ENCODE measurements around the gene E2F4.

Gene E2F4

GRCh38 chr16:67151431-67152097 is 40.4 kb upstream of the E2F4 start:
- ATAC-seq (replicated peaks; ENCODE audit: extremely low read depth, poor library complexity, severe bottlenecking) (no peak), DNase-seq (ENCODE audit: low spot score in 2 of 2) (no peak)
- Mint-ChIP-seq H3K36me3 (ENCODE audit: insufficient read depth) (peaks cover 10% of the 10 kb centered on the region), H3K27ac (ENCODE audit: low read depth) (no peak overlapping the region), H3K27me3 (no peaks in the 10 kb centered on the region), H3K4me3 (peak overlapping the region; percentile 76), H3K9me3 (no peaks in the 10 kb centered on the region), H3K4me1 (peaks cover 37% of the 10 kb centered on the region)

- peak overlapping the region; percentile 71 for H3K4me3 Mint-ChIP-seq
- DNase-seq (ENCODE audit: low spot score in 2 of 2) = no peak
Measured at GRCh38 chr16:67154578-67155294, 37.2 kb upstream of the E2F4 start.

GRCh38 chr16:67155295-67156142 is 36.4 kb upstream of the E2F4 start:
- Mint-ChIP-seq H3K27me3 (no peaks in the 10 kb centered on the region), H3K9me3 (no peaks in the 10 kb centered on the region), H3K27ac (ENCODE audit: low read depth) (peak overlapping the region; percentile 90), H3K4me3 (peak overlapping the region; percentile 83), H3K4me1 (peaks cover 61% of the 10 kb centered on the region), H3K36me3 (ENCODE audit: insufficient read depth) (peaks cover 20% of the 10 kb centered on the region)
- DNase-seq (ENCODE audit: low spot score in 2 of 2) = peak; percentile 61 to 74
- peak; percentile 24 for ATAC-seq (replicated peaks; ENCODE audit: extremely low read depth, poor library complexity, severe bottlenecking)

More at GRCh38 chr16:67154578-67155294, 37.2 kb upstream of the E2F4 start:
- no peaks in the 10 kb centered on the region for H3K9me3 Mint-ChIP-seq
- no peak for ATAC-seq (replicated peaks; ENCODE audit: extremely low read depth, poor library complexity, severe bottlenecking)
- peak overlapping the region; percentile 90 for H3K27ac Mint-ChIP-seq (ENCODE audit: low read depth)
- H3K27me3 Mint-ChIP-seq = no peaks in the 10 kb centered on the region
- peaks cover 15% of the 10 kb centered on the region for H3K36me3 Mint-ChIP-seq (ENCODE audit: insufficient read depth)
- peaks cover 61% of the 10 kb centered on the region for H3K4me1 Mint-ChIP-seq

- ATAC-seq (replicated peaks; ENCODE audit: extremely low read depth, poor library complexity, severe bottlenecking) (no peak), DNase-seq (ENCODE audit: low spot score in 2 of 2) (no peak)
- Mint-ChIP-seq H3K4me3 (peak overlapping the region; percentile 83), H3K4me1 (peaks cover 64% of the 10 kb centered on the region), H3K36me3 (ENCODE audit: insufficient read depth) (peaks cover 25% of the 10 kb centered on the region), H3K9me3 (no peaks in the 10 kb centered on the region), H3K27ac (ENCODE audit: low read depth) (peak overlapping the region; percentile 90), H3K27me3 (no peaks in the 10 kb centered on the region)
Measured at GRCh38 chr16:67156143-67156844, 35.7 kb upstream of the E2F4 start.

GRCh38 chr16:67157106-67157748 is 34.7 kb upstream of the E2F4 start:
- peaks cover 57% of the 10 kb centered on the region for H3K4me1 Mint-ChIP-seq
- peak overlapping the region; percentile 97 for H3K27ac Mint-ChIP-seq (ENCODE audit: low read depth)
- H3K27me3 Mint-ChIP-seq = peaks cover 3% of the 10 kb centered on the region

GRCh38 chr16:67157892-67158635 is 33.9 kb upstream of the E2F4 start:
- H3K27ac Mint-ChIP-seq (ENCODE audit: low read depth) = peak overlapping the region; percentile 97
- ATAC-seq (replicated peaks; ENCODE audit: extremely low read depth, poor library complexity, severe bottlenecking) (peak; percentile 17), DNase-seq (ENCODE audit: low spot score in 2 of 2) (no peak)
- H3K9me3 Mint-ChIP-seq = no peaks in the 10 kb centered on the region
- H3K4me3 Mint-ChIP-seq = peak overlapping the region; percentile 83
- H3K36me3 Mint-ChIP-seq (ENCODE audit: insufficient read depth) = peaks cover 24% of the 10 kb centered on the region
- H3K27me3 Mint-ChIP-seq = peaks cover 9% of the 10 kb centered on the region
- H3K4me1 Mint-ChIP-seq = peaks cover 52% of the 10 kb centered on the region

More at GRCh38 chr16:67157106-67157748, 34.7 kb upstream of the E2F4 start:
- H3K36me3 Mint-ChIP-seq (ENCODE audit: insufficient read depth) = peaks cover 24% of the 10 kb centered on the region
- no peak for ATAC-seq (replicated peaks; ENCODE audit: extremely low read depth, poor library complexity, severe bottlenecking)
- no peaks in the 10 kb centered on the region for H3K9me3 Mint-ChIP-seq
- H3K4me3 Mint-ChIP-seq = peak overlapping the region; percentile 83
- DNase-seq (ENCODE audit: low spot score in 2 of 2) = no peak

- H3K9me3 Mint-ChIP-seq = no peaks in the 10 kb centered on the region
- peak; percentile 56 to 73 for DNase-seq (ENCODE audit: low spot score in 2 of 2)
- peaks cover 43% of the 10 kb centered on the region for H3K4me1 Mint-ChIP-seq
- peaks cover 24% of the 10 kb centered on the region for H3K36me3 Mint-ChIP-seq (ENCODE audit: insufficient read depth)
- peak; percentile 44 for ATAC-seq (replicated peaks; ENCODE audit: extremely low read depth, poor library complexity, severe bottlenecking)
- peak overlapping the region; percentile 97 for H3K27ac Mint-ChIP-seq (ENCODE audit: low read depth)
- H3K4me3 Mint-ChIP-seq = peak overlapping the region; percentile 83
- peaks cover 9% of the 10 kb centered on the region for H3K27me3 Mint-ChIP-seq
Measured at GRCh38 chr16:67158637-67159600, 33.0 kb upstream of the E2F4 start.

GRCh38 chr16:67161595-67162058 is 30.3 kb upstream of the E2F4 start:
- Mint-ChIP-seq H3K4me3 (peak overlapping the region; percentile 52), H3K27me3 (peaks cover 26% of the 10 kb centered on the region), H3K27ac (ENCODE audit: low read depth) (no peak overlapping the region), H3K36me3 (ENCODE audit: insufficient read depth) (peaks cover 26% of the 10 kb centered on the region), H3K9me3 (no peaks in the 10 kb centered on the region), H3K4me1 (peaks cover 31% of the 10 kb centered on the region)
- no peak for DNase-seq (ENCODE audit: low spot score in 2 of 2)
- ATAC-seq (replicated peaks; ENCODE audit: extremely low read depth, poor library complexity, severe bottlenecking) = no peak

GRCh38 chr16:67162506-67163163 is 29.3 kb upstream of the E2F4 start:
- peaks cover 26% of the 10 kb centered on the region for H3K36me3 Mint-ChIP-seq (ENCODE audit: insufficient read depth)
- ATAC-seq (replicated peaks; ENCODE audit: extremely low read depth, poor library complexity, severe bottlenecking) = no peak
- H3K27me3 Mint-ChIP-seq = peaks cover 36% of the 10 kb centered on the region
- no peak for DNase-seq (ENCODE audit: low spot score in 2 of 2)
- H3K27ac Mint-ChIP-seq (ENCODE audit: low read depth) = no peak overlapping the region
- peaks cover 21% of the 10 kb centered on the region for H3K4me1 Mint-ChIP-seq
- H3K9me3 Mint-ChIP-seq = no peaks in the 10 kb centered on the region
- H3K4me3 Mint-ChIP-seq = peak overlapping the region; percentile 27
